ENCODE results near the gene CRY2. TPM values are rescaled to one million over a fixed set of nuclear protein-coding genes. Genes with fewer than 3 reads are reported as not detected.
"Not testable (repeated sequence)": the region's sequence is repeated elsewhere in the genome, so short reads cannot be mapped to it uniquely, and the experiment has no call there.

The CRY2 gene
- total RNA-seq, 1 donor from 2014 or later: 23.8 TPM

GRCh38 chr11:45816614-45817013 is 30.7 kb upstream of the CRY2 start:
- DNase-seq (ENCODE audit: low read depth, low spot score): no peak
- no peak overlapping the region for H3K4me3 Mint-ChIP-seq
- no peaks in the 10 kb centered on the region for H3K27me3 Mint-ChIP-seq (ENCODE audit: low read depth)
- H3K36me3 Mint-ChIP-seq (ENCODE audit: low read depth): no peaks in the 10 kb centered on the region
- no peaks in the 10 kb centered on the region for H3K9me3 Mint-ChIP-seq
- no peak overlapping the region for H3K27ac Mint-ChIP-seq (ENCODE audit: unreplicated experiment)
- peaks cover 8% of the 10 kb centered on the region for H3K4me1 Mint-ChIP-seq
- TF ChIP-seq CTCF (conservative IDR thresholded peaks at IDR 0.05): no peak

- DNase-seq (ENCODE audit: low read depth, low spot score): no peak
- no peak overlapping the region for H3K27ac Mint-ChIP-seq (ENCODE audit: unreplicated experiment)
- no peaks in the 10 kb centered on the region for H3K9me3 Mint-ChIP-seq
- H3K4me1 Mint-ChIP-seq: peaks cover 8% of the 10 kb centered on the region
- no peak overlapping the region for H3K4me3 Mint-ChIP-seq
- H3K36me3 Mint-ChIP-seq (ENCODE audit: low read depth): no peaks in the 10 kb centered on the region
- TF ChIP-seq CTCF (conservative IDR thresholded peaks at IDR 0.05): no peak
- H3K27me3 Mint-ChIP-seq (ENCODE audit: low read depth): no peaks in the 10 kb centered on the region
Measured at GRCh38 chr11:45817191-45817590, 30.1 kb upstream of the CRY2 start.

DNA sequence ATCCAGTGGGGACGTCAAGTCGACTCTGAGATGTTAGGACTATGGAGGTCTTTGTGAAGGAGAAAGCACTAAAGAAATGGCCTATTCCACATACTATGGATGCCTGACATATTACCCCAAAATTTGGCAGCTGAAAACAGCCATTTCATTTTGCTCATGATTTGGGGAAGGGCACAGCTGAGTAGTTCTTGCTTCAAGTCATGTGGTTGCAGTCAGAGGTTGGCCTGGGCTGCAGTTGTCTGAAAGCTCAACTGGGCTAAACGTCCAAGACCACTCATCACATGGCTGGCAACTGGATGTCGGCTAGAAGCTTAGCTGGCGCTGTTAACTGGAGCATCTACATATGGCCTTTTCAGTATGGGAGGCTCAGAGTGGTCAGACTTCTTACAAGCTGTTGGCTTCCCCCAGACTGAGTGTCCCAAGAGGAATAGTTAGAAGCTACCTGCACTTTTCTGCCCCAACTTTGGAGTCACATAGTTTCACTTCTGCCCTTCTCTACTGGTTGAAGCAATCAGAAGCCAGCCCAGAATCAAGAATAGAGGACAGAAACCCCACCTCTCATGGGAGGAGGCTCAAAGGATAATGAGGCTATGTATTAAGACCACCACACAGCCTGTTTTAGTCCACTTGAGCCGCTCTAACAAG is 28.2 kb upstream of the CRY2 start:
- Mint-ChIP-seq H3K36me3 (ENCODE audit: low read depth) (no peaks in the 10 kb centered on the region), H3K27ac (ENCODE audit: unreplicated experiment) (no peak overlapping the region), H3K4me1 (peaks cover 16% of the 10 kb centered on the region), H3K9me3 (no peaks in the 10 kb centered on the region), H3K27me3 (ENCODE audit: low read depth) (no peaks in the 10 kb centered on the region), H3K4me3 (no peak overlapping the region)
- TF ChIP-seq CTCF (conservative IDR thresholded peaks at IDR 0.05): no peak
- DNase-seq (ENCODE audit: low read depth, low spot score): no peak

DNA sequence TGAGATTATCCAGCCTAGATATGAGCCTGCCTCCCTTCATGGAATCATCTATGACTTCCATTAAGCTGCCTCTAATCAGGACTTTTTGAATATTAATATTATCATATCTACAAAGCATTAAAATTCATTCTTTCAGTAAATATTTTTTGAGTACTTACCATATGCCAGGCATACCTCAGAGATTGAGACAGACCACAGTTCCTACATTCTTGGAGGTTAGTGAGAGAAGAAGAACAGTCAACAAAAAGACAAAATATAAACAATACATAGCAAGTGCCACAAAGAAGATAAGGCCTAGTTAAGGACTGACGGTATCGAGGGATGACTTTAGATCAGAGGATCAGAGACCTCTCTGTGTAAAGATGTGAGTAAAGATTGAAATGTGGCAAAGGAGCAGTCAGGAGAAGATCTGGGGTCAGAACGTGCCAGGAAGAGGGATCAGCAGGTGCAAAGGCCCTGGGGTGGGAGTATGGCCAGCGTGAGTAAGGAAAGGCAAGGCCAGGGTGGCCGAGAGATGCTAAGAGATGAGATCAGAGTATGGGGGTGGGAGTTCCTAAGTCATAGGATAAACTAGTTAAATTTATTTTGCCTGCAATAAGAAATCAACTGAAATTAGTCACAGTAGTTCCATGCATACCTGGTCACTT is 26.9 kb upstream of the CRY2 start:
- no peak for DNase-seq (ENCODE audit: low read depth, low spot score)
- Mint-ChIP-seq H3K4me1 (peaks cover 16% of the 10 kb centered on the region), H3K4me3 (no peak overlapping the region), H3K36me3 (ENCODE audit: low read depth) (no peaks in the 10 kb centered on the region), H3K9me3 (no peaks in the 10 kb centered on the region), H3K27me3 (ENCODE audit: low read depth) (peaks cover 4% of the 10 kb centered on the region), H3K27ac (ENCODE audit: unreplicated experiment) (no peak overlapping the region)
- TF ChIP-seq CTCF (conservative IDR thresholded peaks at IDR 0.05): no peak

GRCh38 chr11:45826492-45826891 is 20.8 kb upstream of the CRY2 start:
- H3K9me3 Mint-ChIP-seq; DNase-seq (ENCODE audit: low read depth, low spot score); H3K36me3 Mint-ChIP-seq (ENCODE audit: low read depth); H3K27ac Mint-ChIP-seq (ENCODE audit: unreplicated experiment); H3K4me1 Mint-ChIP-seq; H3K4me3 Mint-ChIP-seq: not testable (repeated sequence)
- H3K27me3 Mint-ChIP-seq (ENCODE audit: low read depth): peaks cover 26% of the 10 kb centered on the region

GRCh38 chr11:45827123-45827522 is 20.2 kb upstream of the CRY2 start:
- Mint-ChIP-seq H3K4me1 (peaks cover 7% of the 10 kb centered on the region), H3K27ac (ENCODE audit: unreplicated experiment) (no peak overlapping the region), H3K4me3 (no peak overlapping the region), H3K36me3 (ENCODE audit: low read depth) (no peaks in the 10 kb centered on the region), H3K9me3 (no peaks in the 10 kb centered on the region), H3K27me3 (ENCODE audit: low read depth) (peaks cover 26% of the 10 kb centered on the region)
- no peak for TF ChIP-seq CTCF (conservative IDR thresholded peaks at IDR 0.05)
- DNase-seq (ENCODE audit: low read depth, low spot score): no peak

Measured in neural crest cell (in vitro differentiated cells).